GM21717 (cell line): Measurements from ENCODE around the gene STPG3.

Experiments
- ATAC-seq: cut with Tn5 transposase; IDR thresholded peaks from one replicate; pipeline ENCODE4 v1.9.1; 2021; ENCODE audit warnings: mild to moderate bottlenecking, moderate library complexity; ENCODE audit not compliant: unreplicated experiment

The STPG3 gene

GRCh38 chr9:137251194-137251461 lies at the start of gene STPG3:
STPG3 (plus strand) TSS chr9:137251286; CDS start chr9:137251287, 1 bp downstream.
- no peak for ATAC-seq

DNA sequence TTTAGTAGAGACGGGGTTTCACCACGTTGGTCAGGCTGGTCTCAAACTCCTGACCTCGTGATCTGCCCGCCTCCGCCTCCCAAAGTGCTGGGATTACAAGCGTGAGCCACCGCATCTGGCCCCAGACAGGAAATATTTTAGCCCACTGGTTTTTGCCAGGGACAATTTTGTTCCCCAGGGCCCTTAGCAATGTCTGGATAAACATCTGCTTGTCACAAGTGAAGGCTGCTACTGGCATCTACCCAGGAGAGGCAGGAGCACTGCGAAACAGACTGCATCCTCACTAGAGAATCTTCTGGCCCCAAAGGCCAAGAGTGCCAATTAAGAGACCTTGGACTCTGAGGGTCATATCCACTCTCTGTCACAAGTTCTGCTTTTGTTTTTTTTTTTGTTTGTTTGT lies 48.1 kb upstream of the STPG3 start:
- ATAC-seq, result no peak

- ATAC-seq, result no peak
Measured at GRCh38 chr9:137204731-137205125, 46.4 kb upstream of the STPG3 start.

DNA sequence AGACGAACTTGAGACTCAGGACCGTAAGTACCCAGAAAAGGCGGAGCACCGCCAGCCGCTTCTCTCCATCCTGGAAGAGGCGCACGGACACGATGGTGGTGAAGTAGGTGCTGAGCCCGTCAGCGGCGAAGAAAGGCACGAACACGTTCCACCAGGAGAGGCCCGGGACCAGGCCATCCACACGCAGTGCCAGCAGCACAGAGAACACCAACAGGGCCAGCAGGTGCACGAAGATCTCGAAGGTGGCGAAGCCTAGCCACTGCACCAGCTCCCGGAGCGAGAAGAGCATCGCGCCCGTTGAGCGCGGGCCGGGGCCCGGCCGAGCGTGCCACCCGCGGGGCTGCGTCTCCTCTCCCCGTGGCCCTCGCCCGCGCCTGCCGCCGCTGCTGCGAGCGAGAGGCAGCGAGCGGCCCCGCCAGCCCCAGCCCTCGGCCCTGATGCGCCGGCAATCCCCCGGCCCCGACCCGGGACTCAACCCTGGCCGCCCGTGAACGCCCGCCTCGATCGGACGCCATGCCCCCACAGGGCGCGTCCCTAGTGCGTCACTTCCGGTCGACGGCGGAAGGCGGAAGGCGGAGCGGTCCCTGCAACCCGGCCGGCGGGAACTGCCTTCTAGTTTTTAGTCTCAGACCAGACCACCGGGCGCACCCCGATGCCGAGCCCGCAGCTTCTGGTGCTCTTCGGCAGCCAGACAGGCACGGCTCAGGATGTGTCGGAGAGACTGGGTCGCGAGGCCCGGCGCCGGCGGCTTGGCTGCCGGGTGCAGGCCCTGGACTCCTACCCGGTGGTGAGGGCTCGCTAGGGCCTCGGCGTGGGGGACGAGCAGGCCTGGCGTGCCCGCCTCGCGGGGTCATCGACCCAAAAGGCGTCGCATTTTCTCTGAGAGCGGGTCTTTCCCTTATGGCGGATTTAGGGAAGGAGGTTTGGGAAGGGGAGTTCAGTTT lies 45.7 kb upstream of the STPG3 start, which contains the start of the genes NDOR1 and TMEM203:
Gene NDOR1, plus strand, starts transcription at position 575 of the 944 bp plus-strand sequence. Its CDS starts 78 bp downstream, at position 653.
Gene TMEM203, minus strand, starts transcription at position 523 of the 944 bp plus-strand sequence. Its CDS starts 234 bp downstream, at position 289.
- no peak for ATAC-seq

- no peak for ATAC-seq
Measured at GRCh38 chr9:137206602-137207001, 44.5 kb upstream of the STPG3 start.

- no peak for ATAC-seq
Measured at GRCh38 chr9:137211532-137211931, 39.6 kb upstream of the STPG3 start.

DNA sequence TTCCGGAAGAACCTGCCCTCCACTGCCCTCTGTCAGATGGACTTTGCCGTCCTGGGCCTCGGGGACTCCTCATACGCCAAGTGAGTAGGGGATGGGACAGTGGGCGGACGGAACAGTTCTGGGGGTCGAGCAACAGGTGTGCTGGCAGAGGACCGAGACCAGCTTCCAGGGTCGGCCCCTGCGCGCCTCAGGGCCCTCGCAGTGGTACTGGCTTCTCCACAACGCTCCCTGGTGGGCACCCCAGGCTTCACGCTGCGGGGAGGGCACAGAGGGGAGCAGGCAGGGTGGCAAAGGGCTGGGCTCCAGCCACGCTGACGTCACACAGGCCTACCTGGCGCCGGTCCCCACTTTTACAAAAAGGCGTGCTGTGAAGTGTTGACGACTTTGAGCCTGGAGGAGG lies 38.6 kb upstream of the STPG3 start:
- ATAC-seq, result no peak

- ATAC-seq, result no peak
Measured at GRCh38 chr9:137213160-137214060, 37.7 kb upstream of the STPG3 start.

- no peak for ATAC-seq
Measured at GRCh38 chr9:137214620-137215019, 36.5 kb upstream of the STPG3 start.

GRCh38 chr9:137215196-137215986 lies 35.7 kb upstream of the STPG3 start:
- no peak for ATAC-seq

GRCh38 chr9:137216188-137216965 lies 34.7 kb upstream of the STPG3 start:
- no peak for ATAC-seq

- no peak for ATAC-seq
Measured at GRCh38 chr9:137217276-137218211, 33.5 kb upstream of the STPG3 start.

- ATAC-seq, result no peak
Measured at GRCh38 chr9:137218212-137218753, 32.8 kb upstream of the STPG3 start.

DNA sequence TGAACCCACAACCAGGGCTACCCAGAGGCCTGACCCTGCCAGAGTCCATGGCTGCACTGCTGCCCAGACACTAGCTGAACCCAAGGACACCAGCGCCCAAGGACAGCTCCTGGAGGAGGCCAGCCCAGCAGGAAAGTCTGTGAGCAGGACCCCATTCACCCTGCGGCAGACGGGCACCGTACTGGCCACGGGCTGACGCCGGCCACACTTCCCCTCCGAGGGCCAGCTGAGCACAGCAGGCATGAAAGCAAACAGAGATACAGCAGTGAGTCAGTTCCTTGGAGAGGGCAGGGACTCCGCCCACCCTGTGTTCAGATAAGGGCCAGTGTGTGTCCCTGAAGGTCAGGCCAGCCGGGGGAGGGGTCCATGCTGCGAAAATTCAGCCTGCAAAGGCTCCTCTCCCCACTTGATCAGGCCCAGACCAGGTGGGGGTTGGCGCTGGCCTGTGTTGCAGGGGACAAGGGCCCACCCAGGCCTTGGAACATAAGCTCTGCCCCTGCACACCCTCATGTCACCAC lies 32.3 kb upstream of the STPG3 start:
- no peak for ATAC-seq

DNA sequence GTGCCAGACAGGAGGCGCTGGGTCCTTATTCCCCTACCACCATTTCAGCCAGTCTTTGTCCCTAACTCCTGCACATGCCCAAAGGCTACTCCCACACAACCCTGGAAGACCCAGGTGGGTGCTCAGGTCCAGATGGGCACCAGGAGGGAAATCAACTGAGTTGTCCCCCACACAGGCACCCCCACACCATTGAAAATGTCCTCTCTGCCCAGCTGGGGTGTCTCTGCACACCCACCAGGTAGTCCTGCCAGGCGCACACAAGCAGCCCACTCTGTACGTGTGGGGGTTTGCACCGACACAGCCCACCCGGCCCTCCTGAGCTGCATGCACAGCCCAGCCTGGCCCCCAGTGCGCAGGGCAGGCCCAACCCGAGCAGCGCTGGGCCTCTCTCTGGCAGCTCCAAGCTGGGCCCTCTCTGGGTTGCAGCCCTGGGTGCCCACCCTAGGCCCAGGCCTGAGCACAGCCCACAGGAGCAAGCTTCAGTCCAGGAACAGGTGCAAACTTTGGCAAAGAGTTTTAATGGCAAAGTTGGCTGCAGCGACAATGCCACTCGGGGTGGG lies 31.2 kb upstream of the STPG3 start:
- ATAC-seq, result no peak

DNA sequence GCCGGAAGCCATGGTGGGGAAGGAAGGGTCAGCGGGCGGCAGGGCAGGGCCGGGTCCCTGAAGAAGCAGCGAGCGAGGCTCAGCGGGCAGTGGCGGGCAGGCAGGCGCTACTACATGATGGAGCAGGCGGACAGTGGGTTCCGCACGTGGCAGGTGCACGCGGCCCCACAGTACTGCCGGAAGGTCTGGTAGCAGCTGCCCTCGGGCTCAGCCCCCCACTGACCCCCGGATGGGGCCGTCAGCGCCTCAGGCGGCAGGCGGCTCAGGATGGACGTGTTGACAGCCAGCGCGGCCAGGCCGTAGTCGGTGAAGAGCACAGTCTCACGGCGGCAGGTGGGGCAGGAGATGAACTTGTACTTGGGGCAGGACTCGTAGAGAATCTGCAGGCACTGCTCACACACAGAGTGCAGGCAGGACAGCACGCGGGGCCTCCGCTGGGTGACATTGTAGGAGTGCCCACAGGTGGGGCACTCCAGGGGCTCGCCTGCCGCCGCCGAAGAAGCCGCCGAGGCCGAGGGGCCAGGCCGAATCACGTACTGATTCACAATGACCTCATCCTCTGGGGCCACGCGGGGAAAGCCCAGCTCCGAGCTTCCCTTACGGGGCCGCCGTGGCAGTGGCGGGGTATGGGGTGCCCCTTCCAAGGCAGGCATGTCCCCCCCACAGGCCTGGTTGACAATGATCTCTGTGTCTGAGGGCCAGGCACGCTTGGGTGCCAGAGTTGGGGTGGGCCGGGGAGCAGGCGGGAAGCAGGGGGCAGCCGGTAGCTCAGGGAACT lies 30.6 kb upstream of the STPG3 start:
- no peak for ATAC-seq

DNA sequence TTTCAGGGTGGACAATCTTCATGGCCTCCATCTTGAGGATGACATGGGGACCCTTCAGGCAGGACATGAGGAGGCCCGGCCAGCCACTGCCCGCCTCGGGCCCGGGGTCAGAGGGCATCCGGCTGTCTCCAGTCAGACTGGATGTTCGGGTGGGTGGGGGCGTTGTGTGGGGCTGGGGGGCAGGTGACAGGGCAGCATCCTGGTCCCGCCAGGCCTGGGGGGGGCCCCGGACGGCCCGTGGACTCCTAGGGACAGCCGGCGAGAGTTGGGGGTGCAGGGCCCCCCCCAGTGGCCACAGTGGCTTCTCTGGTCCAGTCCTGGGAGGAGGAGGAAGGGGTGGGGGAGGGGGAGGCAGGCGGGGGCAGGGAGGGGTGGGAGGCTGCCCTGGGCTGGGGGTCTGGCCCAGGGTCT lies 30.0 kb upstream of the STPG3 start:
- no peak for ATAC-seq
